Vagina (tissue), 2 donors: Measurements from ENCODE around the gene S1PR2. TPM values are rescaled to one million over a fixed set of nuclear protein-coding genes. Genes with fewer than 3 reads are reported as not detected.

Source experiments
- DNase-seq, 2 donors: peaks; one replicate each; pipeline ENCODE4 v3.0.0-alpha.2; 2017; ENCODE audit errors: extremely low spot score in 2 of 2
- H3K27ac ChIP-seq: fragments of 200-600 bp; sonication (generic); one replicate; pipeline ENCODE4 v1.5.1; 2019
- H3K27me3 ChIP-seq: fragments of 200-600 bp; sonication (generic); one replicate; pipeline ENCODE4 v1.5.1; 2019
- H3K36me3 ChIP-seq, 2 donors: fragments of 200-600 bp; sonication (generic); one replicate each; pipeline ENCODE4 v1.5.1; 2017 to 2019
- H3K4me1 ChIP-seq: fragments of 200-600 bp; sonication (generic); one replicate; pipeline ENCODE4 v1.5.1; 2019
- H3K4me3 ChIP-seq, 2 donors: fragments of 200-600 bp; sonication (generic); 1 replicate in 1 of 2; 2 replicates in 1 of 2; pipeline ENCODE4 v1.5.1; 2016 to 2019
- H3K9me3 ChIP-seq: fragments of 200-600 bp; sonication (generic); one replicate; pipeline ENCODE4 v1.5.1; 2019
- CTCF ChIP-seq, 3 experiments: fragments of 450-650 bp in 2 of 3; fragments of 200-600 bp in 1 of 3; sonication (generic) in 1 of 3; IDR thresholded peaks; one replicate each; pipeline ENCODE4 v1.5.1; 2017 to 2019; ENCODE audit warnings: antibody characterized with exemption in 3 of 3, mild to moderate bottlenecking in 2 of 3, moderate library complexity in 2 of 3
- POLR2A ChIP-seq, 2 donors: fragments of 450-650 bp; IDR thresholded peaks; one replicate each; pipeline ENCODE4 v1.6.1; 2017; ENCODE audit warnings: antibody characterized with exemption in 2 of 2, mild to moderate bottlenecking in 2 of 2, moderate library complexity in 2 of 2
- POLR2AphosphoS5 ChIP-seq, 2 donors: sonication (generic); formaldehyde crosslinking; IDR thresholded peaks; one replicate each; pipeline ENCODE4 v1.9.0; 2017; ENCODE audit warnings: antibody characterized with exemption in 2 of 2, mild to moderate bottlenecking in 2 of 2, low read depth in 1 of 2; ENCODE audit not compliant: insufficient read depth in 1 of 2
- intact Hi-C: fragments of 100-400 bp; cut with DNase I; formaldehyde crosslinking; loops from one replicate; pipeline ENCODE4 v1.15.1; 2023
- total RNA-seq: library from RNA; depleted of rRNA; stranded (reverse); fragments of >200 nt; gene quantifications from one replicate; pipeline ENCODE4 v1.2.3, GENCODE V29; 2016

S1PR2 gene
- total RNA-seq = 28.2 TPM

DNA sequence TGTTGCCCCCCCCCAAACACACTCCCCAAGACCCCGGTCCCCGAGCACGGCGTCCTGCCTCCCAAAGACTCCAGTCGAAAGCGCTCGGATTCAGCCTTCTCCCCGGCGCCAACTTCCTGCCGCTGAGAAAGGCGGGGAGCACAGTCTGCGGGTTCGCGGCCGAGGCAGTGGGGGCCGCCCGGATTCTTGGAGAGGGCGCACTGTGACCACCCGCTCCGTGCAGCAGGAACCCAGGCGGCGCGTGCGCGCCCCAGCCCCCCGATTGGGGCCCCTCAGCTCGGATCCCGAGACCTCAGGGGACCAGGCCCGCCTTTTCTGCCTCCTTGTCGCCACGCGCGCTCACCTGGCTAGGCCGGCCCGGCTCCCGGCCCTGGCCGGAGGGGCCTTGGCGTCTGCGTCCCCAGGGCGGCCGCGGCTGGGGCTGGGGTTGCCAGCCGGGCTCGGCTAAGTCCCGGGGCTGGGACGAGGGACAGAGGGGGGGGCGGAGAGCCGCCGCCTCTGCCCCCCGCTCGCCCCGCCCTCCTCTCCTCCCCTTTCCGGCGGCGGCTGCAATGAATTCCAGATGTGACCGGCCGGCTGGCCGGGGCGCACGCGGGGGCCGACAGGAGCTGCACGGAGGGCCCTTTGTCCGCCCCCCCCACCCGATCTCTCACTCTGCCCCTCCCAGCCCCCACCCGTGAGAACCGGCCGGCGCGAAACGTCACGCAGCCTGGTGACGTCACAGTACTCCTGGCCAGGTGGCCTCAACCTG, at the start of gene S1PR2:
Gene S1PR2, minus strand, starts transcription at position 471 of the 751 bp plus-strand sequence. CDS start 6,426 bp downstream, outside the sequence.
- DNase-seq = no peak
- intact Hi-C loops = no loop called here
- H3K9me3 ChIP-seq = no peaks in the 10 kb centered on the region
- no peaks in the 10 kb centered on the region for H3K36me3 ChIP-seq
- peak within 1 kb of the TSS; percentile 76 to 96 for H3K4me3 ChIP-seq
- H3K27me3 ChIP-seq = no peaks in the 10 kb centered on the region
- TF ChIP-seq CTCF (IDR thresholded peaks at IDR 0.05) (no peak), POLR2A (IDR thresholded peaks at IDR 0.05) (peak in 1 of 2 donors; percentile 70), POLR2AphosphoS5 (IDR thresholded peaks at IDR 0.05; ENCODE audit: insufficient read depth in 1 of 2, low read depth in 1 of 2) (peak in 1 of 2 donors; percentile 53)
- H3K4me1 ChIP-seq = peaks cover 47% of the 10 kb centered on the region
- peak within 1 kb of the TSS; percentile 96 for H3K27ac ChIP-seq

GRCh38 chr19:10279737-10280442, 48.8 kb upstream of the S1PR2 start:
- DNase-seq = no peak
- intact Hi-C loops = no loop called here
- no peaks in the 10 kb centered on the region for H3K9me3 ChIP-seq
- no peak overlapping the region for H3K4me3 ChIP-seq
- no peaks in the 10 kb centered on the region for H3K4me1 ChIP-seq
- no peak overlapping the region for H3K27ac ChIP-seq
- peaks cover 0 to 12% of the 10 kb centered on the region in 2 donors for H3K36me3 ChIP-seq
- H3K27me3 ChIP-seq = no peaks in the 10 kb centered on the region
- no peak for TF ChIP-seq POLR2AphosphoS5 (IDR thresholded peaks at IDR 0.05; ENCODE audit: insufficient read depth in 1 of 2, low read depth in 1 of 2)

DNA sequence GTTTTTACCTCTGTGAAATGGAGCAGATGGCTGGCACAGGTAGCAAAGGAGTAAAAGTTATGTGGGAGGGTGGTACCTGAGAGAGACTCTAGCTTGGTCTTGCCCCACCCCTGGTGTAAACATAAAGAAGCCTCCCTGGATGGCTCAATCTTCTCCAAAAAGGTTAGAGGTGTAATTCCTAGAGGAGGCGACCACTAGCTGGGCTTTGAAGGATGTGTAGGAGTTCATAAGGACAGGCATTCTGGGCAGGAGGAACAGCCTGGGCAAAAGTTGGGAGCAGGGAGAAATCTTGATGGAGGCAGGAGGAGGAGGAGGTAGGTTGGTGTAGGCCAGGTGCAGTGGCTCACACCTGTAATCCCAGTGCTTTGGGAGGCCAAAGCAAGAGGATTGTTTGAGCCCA, 47.8 kb upstream of the S1PR2 start:
- no peaks in the 10 kb centered on the region for H3K4me1 ChIP-seq

GRCh38 chr19:10277795-10278589, 46.9 kb upstream of the S1PR2 start:
- intact Hi-C loops = no loop called here
- no peak for TF ChIP-seq CTCF (IDR thresholded peaks at IDR 0.05)
- no peak for TF ChIP-seq POLR2A (IDR thresholded peaks at IDR 0.05)
- TF ChIP-seq POLR2AphosphoS5 (IDR thresholded peaks at IDR 0.05; ENCODE audit: insufficient read depth in 1 of 2, low read depth in 1 of 2) = no peak

More for the DNA sequence above, 47.8 kb upstream of the S1PR2 start:
- TF ChIP-seq CTCF (IDR thresholded peaks at IDR 0.05) = no peak
- TF ChIP-seq POLR2AphosphoS5 (IDR thresholded peaks at IDR 0.05; ENCODE audit: insufficient read depth in 1 of 2, low read depth in 1 of 2) = no peak
- no peak for TF ChIP-seq POLR2A (IDR thresholded peaks at IDR 0.05)
- peaks cover 0 to 5% of the 10 kb centered on the region in 2 donors for H3K36me3 ChIP-seq
- no peak overlapping the region for H3K27ac ChIP-seq
- no peak overlapping the region for H3K4me3 ChIP-seq
- intact Hi-C loops = no loop called here
- DNase-seq = no peak
- H3K27me3 ChIP-seq = no peaks in the 10 kb centered on the region
- H3K9me3 ChIP-seq = no peaks in the 10 kb centered on the region

DNA sequence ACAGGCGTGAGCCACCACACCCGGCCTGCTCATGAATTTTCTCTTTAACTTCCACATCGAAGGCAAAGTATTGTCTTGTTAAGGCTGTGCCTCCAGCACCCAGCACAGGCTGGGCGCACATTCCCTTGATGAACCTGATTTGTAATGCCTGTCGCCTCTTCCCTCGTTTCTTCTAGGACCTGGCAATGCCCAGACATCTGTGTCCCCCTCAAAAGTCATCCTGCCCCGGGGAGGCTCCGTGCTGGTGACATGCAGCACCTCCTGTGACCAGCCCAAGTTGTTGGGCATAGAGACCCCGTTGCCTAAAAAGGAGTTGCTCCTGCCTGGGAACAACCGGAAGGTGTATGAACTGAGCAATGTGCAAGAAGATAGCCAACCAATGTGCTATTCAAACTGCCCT, 43.5 kb upstream of the S1PR2 start:
- Histone ChIP-seq H3K36me3 (no peaks in the 10 kb centered on the region), H3K27me3 (no peaks in the 10 kb centered on the region), H3K9me3 (no peaks in the 10 kb centered on the region), H3K4me3 (no peak overlapping the region), H3K4me1 (peaks cover 15% of the 10 kb centered on the region), H3K27ac (no peak overlapping the region)
- intact Hi-C loops = loop anchor here (5.0 kb wide), 1 partner anchor 58 kb away; the partner anchor contains the start of gene RAVER1
- TF ChIP-seq CTCF (IDR thresholded peaks at IDR 0.05) (no peak), POLR2AphosphoS5 (IDR thresholded peaks at IDR 0.05; ENCODE audit: insufficient read depth in 1 of 2, low read depth in 1 of 2) (no peak)
- DNase-seq = no peak

More at GRCh38 chr19:10277795-10278589, 46.9 kb upstream of the S1PR2 start:
- H3K27ac ChIP-seq = no peak overlapping the region
- H3K36me3 ChIP-seq = no peaks in the 10 kb centered on the region
- H3K9me3 ChIP-seq = no peaks in the 10 kb centered on the region
- DNase-seq = no peak
- H3K4me1 ChIP-seq = no peaks in the 10 kb centered on the region
- no peak overlapping the region for H3K4me3 ChIP-seq
- no peaks in the 10 kb centered on the region for H3K27me3 ChIP-seq
